Measurements from ENCODE around the gene NEMF. TPM values are rescaled to one million over a fixed set of nuclear protein-coding genes. Genes with fewer than 3 reads are reported as not detected.
"Not testable (repeated sequence)": the region's sequence is repeated elsewhere in the genome, so short reads cannot be mapped to it uniquely, and the experiment has no call there.

NEMF gene
- polyA plus RNA-seq, 3 donors = 8.1 to 38.7 (median 21.0) TPM

- 8 to 23% (median 16%) methylated on average over 6 of the region's 6 CpGs for WGBS, 3 donors
- no peak overlapping the region for H3K27ac ChIP-seq (ENCODE audit: low read depth, low read length)
Measured at GRCh38 chr14:49769171-49769570, 83.4 kb downstream of the NEMF start.

- WGBS, 3 donors = 0 to 1% (median 0%) methylated on average over 66 to 67 of the region's 67 CpGs
- no peak overlapping the region for H3K27ac ChIP-seq (ENCODE audit: low read depth, low read length)
Measured at GRCh38 chr14:49768301-49769121, 84.1 kb downstream of the NEMF start.

GRCh38 chr14:49767571-49768300 lies 84.9 kb downstream of the NEMF start, which contains the start of gene KLHDC2:
Gene KLHDC2 (plus strand): TSS chr14:49768153. CDS start chr14:49768469, 316 bp downstream.
- H3K27ac ChIP-seq (ENCODE audit: low read depth, low read length) = peak within 1 kb of the TSS; percentile 70
- 0% methylated on average over 67 to 86 of the region's 86 CpGs for WGBS, 3 donors

GRCh38 chr14:49767270-49767570 lies 85.4 kb downstream of the NEMF start:
- WGBS, 3 donors = 0 to 1% (median 0%) methylated on average over 9 of the region's 9 CpGs
- peak overlapping the region; percentile 70 for H3K27ac ChIP-seq (ENCODE audit: low read depth, low read length)

GRCh38 chr14:49766839-49767238 lies 85.7 kb downstream of the NEMF start:
- whole genome bisulfite sequencing, 3 donors = 51 to 88% (median 83%) methylated on average over 10 of the region's 10 CpGs

GRCh38 chr14:49761839-49762551 lies 90.6 kb downstream of the NEMF start:
- WGBS, 3 donors = 80 to 85% (median 84%) methylated on average over 6 of the region's 6 CpGs

More at GRCh38 chr14:49766839-49767238, 85.7 kb downstream of the NEMF start:
- H3K27ac ChIP-seq (ENCODE audit: low read depth, low read length) = no peak overlapping the region

GRCh38 chr14:49755378-49755777 lies 97.2 kb downstream of the NEMF start:
- no peak overlapping the region for H3K27ac ChIP-seq (ENCODE audit: low read depth, low read length)
- 70 to 83% (median 81%) methylated on average over 3 of the region's 3 CpGs for WGBS, 3 donors

More at GRCh38 chr14:49761839-49762551, 90.6 kb downstream of the NEMF start:
- no peak overlapping the region for H3K27ac ChIP-seq (ENCODE audit: low read depth, low read length)

- 76 to 87% (median 80%) methylated on average over 5 of the region's 5 CpGs for WGBS, 3 donors
- no peak overlapping the region for H3K27ac ChIP-seq (ENCODE audit: low read depth, low read length)
Measured at GRCh38 chr14:49754570-49755097, 98.0 kb downstream of the NEMF start.

GRCh38 chr14:49746476-49746875 lies 106.1 kb downstream of the NEMF start:
- not testable (repeated sequence) for H3K27ac ChIP-seq (ENCODE audit: low read depth, low read length)

GRCh38 chr14:49745191-49745590 lies 107.4 kb downstream of the NEMF start:
- H3K27ac ChIP-seq (ENCODE audit: low read depth, low read length) = no peak overlapping the region
- 79 to 96% (median 88%) methylated on average over 1 of the region's 1 CpG for WGBS, 3 donors

- 85 to 100% (median 98%) methylated on average over 4 of the region's 4 CpGs for WGBS, 3 donors
- H3K27ac ChIP-seq (ENCODE audit: low read depth, low read length) = not testable (repeated sequence)
Measured at GRCh38 chr14:49735669-49736068, 116.9 kb downstream of the NEMF start.

GRCh38 chr14:49733836-49734235 lies 118.8 kb downstream of the NEMF start:
- no peak overlapping the region for H3K27ac ChIP-seq (ENCODE audit: low read depth, low read length)

GRCh38 chr14:49732896-49733295 lies 119.7 kb downstream of the NEMF start:
- WGBS, 3 donors = 88 to 91% (median 89%) methylated on average over 3 of the region's 3 CpGs

More at GRCh38 chr14:49732896-49733295, 119.7 kb downstream of the NEMF start:
- H3K27ac ChIP-seq (ENCODE audit: low read depth, low read length) = no peak overlapping the region

Other genes starting within 250 kb of the NEMF start
- gene RPL36AL, start 232.2 kb downstream of the NEMF start, polyA plus RNA-seq = 100 to 1,000 TPM; 367 to 486 (median 378) TPM
- gene MGAT2, start 232.0 kb downstream of the NEMF start, polyA plus RNA-seq = 10 to 100 TPM; 13.5 to 21.3 (median 15.4) TPM
- gene DNAAF2, start 217.5 kb downstream of the NEMF start, polyA plus RNA-seq = 1 to 10 TPM; 4.3 to 7.0 (median 6.3) TPM
- 1 to 10 TPM in 2 of 3 donors, under 1 TPM in 1; 0.90 to 3.3 (median 1.4) TPM for gene POLE2, start 164.6 kb downstream of the NEMF start, polyA plus RNA-seq
- gene KLHDC1, start 159.7 kb downstream of the NEMF start, polyA plus RNA-seq = 1 to 10 TPM; 1.2 to 3.8 (median 2.6) TPM
- gene KLHDC2, start 84.6 kb downstream of the NEMF start, polyA plus RNA-seq = 10 to 100 TPM; 41.7 to 50.1 (median 46.4) TPM
- 10 to 100 TPM; 13.2 to 40.7 (median 36.2) TPM for gene ARF6, start 40.3 kb upstream of the NEMF start, polyA plus RNA-seq